Stimulated activated CD8-positive, alpha-beta memory T cell treated with anti-CD3 and anti-CD28 coated beads, Interleukin-4, amount 100 ng/mL, for 4 hours (primary cell): Measurements from ENCODE around the gene MCOLN2.
"Not testable (repeated sequence)": the region's sequence is repeated elsewhere in the genome, so short reads cannot be mapped to it uniquely, and the experiment has no call there.

Experiments used
- DNase-seq, 2 donors: peaks; one replicate each; pipeline ENCODE4 v3.0.0-alpha.2; 2020; ENCODE audit warnings: low read depth in 2 of 2, low spot score in 1 of 2

Gene MCOLN2

DNA sequence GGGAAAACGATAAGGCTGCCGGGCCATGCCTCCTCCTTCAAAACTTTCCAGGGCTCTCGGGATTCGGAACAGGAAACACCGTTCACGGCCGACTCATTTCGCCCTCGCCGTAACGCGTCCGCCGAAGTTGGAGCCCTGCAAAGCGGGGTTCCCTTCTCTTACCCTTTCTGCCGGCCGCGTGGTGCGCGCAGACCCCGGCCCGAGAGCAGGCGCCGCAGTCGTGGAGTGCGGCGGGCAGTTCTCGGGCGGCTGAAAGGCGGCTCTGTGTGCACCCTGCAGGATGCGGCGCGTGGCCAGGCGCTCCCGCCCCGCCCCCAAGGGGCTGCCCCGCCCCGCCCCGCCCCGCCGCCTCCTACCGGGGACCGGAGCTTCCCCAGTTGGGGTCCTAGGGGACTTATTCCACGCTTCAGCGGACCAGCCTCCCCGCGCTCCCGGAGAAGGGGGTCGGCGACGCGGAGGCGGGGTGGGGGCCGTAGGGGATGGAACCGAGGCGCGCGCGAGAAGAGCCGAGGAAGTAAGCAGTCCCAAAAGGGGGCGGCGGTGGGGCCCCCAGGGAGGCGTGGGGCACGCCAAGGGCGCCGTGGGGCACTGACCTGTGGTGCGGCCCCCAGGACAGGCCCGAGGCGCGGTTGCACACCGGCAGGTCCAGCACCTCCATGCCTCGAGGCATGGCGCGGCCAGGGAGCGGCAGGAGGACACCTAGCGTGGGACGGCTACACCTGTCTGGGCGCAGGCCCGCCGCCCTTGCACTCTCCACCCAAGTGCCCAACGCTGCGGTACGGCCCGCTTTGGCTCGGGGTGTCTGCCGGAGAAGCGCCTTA, at the start of gene MCOLN2:
Gene MCOLN2, minus strand, starts transcription at position 268 of the 821 bp plus-strand sequence. Its CDS starts 241 bp downstream, at position 27.
- no peak for DNase-seq

DNA sequence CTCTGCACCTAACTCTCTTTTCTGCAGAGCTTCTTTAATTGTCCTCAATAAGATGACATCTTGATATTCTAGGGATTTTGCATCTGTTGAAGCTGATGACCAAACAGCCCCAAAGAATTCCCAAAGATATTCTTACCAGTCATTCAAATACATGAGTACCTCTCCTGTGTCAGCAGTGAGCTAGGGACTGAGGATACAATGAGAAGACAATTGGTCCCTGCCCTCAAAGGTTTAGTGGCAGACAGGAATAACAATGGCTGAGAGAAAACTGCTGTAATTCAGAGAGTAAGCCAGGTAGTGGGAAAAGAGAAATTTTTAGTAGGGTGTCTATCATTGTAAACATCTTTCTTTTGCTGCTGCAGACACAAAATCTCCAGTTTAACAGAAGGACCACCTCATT, 45.5 kb upstream of the MCOLN2 start:
- no peak for DNase-seq

- no peak for DNase-seq
Observed at GRCh38 chr1:85041793-85042192, 44.9 kb upstream of the MCOLN2 start.

- DNase-seq, result no peak
Observed at GRCh38 chr1:85033221-85033620, 36.3 kb upstream of the MCOLN2 start.

DNA sequence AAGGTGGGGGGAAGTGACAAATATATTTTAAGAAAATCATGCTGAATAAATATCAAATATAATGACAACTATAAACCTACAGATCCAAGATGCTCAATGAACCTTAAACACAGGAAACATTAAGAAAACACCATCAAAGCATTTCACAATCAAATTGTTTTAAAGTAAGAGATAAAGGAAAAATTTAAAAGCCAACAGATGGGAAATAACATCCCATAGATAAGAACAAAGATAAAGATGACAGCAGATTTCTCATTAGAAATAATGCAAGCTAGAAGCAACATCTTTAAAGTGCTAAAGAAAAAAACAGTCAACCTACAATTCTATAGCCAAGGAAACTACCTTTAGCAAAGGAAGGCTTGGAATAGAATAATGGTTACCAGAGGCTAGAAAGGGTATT, 33.6 kb upstream of the MCOLN2 start:
- no peak for DNase-seq

DNA sequence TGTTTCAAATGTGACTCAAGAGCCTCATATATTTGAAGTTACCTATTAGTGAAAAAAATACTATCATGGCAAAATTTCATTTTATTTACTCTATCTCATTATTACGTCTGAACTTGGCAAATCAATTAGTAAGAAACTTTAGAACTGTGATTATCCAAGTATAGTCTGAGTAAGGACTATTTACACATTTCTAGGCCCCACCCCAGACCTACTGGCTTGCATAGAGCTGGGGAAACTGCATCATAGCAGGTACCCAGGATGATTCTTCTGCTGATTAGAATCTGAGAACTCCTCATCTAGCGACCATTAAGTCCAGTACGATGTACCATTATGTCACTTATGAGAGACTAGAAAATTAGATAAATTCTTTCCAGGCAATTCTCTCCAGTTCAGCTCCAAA, 31.2 kb upstream of the MCOLN2 start:
- no peak for DNase-seq

GRCh38 chr1:85027242-85027983, 30.5 kb upstream of the MCOLN2 start:
- DNase-seq, result no peak

GRCh38 chr1:85025940-85026339, 29.0 kb upstream of the MCOLN2 start:
- no peak for DNase-seq

DNA sequence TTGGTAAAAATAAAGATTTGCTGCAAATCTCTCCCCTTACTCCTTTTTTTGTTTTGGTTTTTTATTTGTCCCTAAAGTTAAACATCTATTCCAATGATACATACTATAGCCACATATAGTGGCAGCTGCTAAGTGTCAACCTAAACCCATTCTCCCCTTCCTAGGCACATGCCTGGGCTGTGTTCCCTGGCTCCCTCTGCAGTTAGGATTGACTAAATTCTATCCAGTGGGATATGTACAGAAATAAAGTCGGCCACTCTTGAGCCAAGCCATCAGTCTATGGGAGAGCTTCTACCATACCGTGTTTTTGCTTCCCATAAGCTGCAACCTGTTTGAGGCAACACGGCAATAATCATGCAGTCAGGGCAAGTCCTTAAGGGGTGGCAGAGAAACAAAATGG, 27.8 kb upstream of the MCOLN2 start:
- no peak for DNase-seq

GRCh38 chr1:85022700-85023099, 25.8 kb upstream of the MCOLN2 start:
- no peak for DNase-seq

DNA sequence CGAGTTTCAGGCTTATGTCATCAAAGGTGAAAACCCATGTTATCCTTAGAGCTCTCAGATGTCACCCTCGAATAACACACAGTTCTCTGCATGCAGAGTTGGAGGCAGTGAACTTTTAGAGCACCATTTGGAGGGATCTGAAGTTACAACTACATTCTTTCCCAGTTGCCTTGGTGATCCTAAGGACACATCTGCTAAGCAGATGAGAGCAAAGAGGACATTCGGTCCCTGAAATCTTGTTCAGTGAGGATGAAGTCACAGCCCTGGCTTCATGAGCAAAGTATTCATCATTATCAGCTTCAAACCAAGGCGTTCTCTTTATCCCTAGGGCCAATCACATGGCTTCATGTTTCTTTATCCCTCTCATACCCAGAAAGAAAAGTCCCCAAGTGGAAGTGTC, 23.1 kb upstream of the MCOLN2 start:
- DNase-seq, result no peak

DNA sequence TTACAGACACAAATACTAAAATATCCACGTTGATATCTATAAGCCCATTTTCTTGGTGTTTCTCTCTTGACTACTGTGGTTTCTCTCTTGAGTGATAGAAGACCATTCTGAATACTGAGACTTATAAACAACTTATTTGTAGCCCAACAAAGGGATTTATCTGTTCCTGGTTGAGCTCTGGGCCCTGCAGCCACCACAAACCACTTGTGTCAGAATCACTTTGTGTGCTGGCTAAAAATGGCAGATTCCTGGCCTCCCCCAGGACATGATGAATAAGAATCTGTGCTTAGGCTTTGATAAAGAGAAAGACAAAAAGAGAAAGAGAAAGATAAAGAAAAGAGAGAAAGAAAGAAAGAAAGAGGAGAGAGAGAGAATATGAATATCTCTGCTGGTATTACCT, 18.9 kb upstream of the MCOLN2 start:
- no peak for DNase-seq

DNA sequence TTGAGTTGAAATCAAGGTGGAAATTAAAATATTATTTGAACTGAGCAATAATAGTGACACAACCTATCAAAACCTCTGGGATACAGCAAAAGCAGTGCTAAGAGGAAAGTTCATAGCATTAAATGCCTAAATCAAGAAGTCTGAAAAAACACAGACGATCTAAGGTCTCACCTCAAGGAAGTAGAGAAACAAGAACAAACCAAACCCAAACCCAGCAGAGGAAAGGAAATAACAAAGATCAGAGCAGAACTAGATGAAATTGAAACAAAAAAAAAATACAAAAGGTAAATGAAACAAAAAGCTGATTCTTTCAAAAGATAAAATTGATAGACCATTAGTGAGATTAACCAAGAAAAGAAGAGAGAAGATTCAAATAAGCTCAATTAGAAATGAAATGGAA, 8.7 kb upstream of the MCOLN2 start:
- DNase-seq, result not testable (repeated sequence)

GRCh38 chr1:85001742-85002141, 4.8 kb upstream of the MCOLN2 start:
- DNase-seq, result no peak

DNA sequence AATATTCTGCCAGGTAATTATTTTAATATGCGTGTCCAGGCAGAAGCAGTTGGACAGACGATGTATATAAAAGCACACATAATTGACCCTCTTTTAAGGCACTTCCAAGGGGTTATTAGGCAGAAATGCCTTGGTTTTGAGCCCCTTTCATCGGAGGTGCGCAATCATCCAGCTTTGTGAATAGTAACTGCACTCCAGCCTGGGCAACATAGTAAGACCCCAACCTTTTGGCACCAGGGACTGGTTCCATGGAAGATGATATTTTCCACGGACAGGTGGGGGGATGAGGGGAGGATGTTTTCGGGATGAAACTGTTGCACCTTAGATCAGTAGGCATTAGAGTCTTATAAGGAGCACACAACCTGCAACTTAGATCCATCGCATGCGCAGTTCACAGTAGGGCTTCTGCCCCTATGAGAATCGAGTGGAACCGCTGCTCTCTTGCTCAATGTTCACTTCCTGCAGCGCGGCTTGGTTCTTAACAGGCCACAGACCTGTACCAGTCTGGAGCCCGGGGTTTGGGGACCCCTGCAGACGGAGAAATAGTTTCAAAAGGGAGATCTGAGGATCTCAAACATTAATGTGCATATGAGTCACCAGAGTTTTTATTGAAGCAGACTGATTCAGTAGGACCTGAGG, 1.8 kb upstream of the MCOLN2 start:
- peak in 1 of 2 donors; percentile 33 for DNase-seq

DNA sequence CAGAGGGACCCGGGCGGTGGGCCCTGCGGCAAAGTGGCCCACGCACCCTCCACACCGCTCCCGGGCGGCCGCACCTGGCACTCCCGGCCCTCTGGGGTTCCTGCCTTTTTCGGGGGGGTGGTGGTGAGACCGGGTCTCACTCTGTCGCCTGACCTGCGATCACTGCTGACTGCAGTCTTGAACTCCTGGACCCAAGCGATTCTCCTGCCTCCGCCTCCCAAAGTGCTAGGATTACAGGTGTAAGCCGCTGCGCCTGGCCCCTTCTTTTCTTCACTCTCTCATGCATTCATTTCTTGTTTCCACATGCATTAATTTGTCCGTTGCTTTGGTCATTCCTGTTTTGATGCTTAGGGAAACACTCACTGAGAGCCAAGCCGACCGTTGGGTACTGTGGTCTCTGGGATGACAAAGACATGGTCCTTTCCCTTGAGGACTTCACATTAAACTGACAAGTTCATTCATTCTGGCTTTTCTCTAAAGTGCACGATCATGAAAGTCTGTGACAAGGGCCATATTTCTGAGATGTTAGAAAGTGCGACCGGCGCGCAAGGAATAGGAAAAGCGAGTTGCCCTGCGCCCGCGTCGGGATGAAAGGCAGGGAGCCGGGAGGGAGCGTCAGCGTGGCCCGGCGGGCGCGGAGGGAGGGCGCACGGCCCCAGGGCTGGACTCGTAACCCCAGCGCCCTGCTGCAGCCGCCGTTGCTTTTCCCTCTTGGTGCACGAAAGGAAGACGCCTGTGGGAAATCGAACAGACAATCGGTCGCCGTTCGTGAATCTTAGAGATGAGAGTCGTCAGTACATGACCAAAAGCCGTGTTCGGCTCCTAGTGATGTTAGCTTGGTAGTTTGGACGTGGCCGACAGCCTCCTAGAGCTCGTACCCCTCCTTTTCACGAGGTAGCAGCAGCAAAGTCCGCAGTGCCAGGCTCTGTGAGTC, 1.0 kb upstream of the MCOLN2 start:
- no peak for DNase-seq

- no peak for DNase-seq
Observed at GRCh38 chr1:84995484-84996334, 1.2 kb downstream of the MCOLN2 start.

DNA sequence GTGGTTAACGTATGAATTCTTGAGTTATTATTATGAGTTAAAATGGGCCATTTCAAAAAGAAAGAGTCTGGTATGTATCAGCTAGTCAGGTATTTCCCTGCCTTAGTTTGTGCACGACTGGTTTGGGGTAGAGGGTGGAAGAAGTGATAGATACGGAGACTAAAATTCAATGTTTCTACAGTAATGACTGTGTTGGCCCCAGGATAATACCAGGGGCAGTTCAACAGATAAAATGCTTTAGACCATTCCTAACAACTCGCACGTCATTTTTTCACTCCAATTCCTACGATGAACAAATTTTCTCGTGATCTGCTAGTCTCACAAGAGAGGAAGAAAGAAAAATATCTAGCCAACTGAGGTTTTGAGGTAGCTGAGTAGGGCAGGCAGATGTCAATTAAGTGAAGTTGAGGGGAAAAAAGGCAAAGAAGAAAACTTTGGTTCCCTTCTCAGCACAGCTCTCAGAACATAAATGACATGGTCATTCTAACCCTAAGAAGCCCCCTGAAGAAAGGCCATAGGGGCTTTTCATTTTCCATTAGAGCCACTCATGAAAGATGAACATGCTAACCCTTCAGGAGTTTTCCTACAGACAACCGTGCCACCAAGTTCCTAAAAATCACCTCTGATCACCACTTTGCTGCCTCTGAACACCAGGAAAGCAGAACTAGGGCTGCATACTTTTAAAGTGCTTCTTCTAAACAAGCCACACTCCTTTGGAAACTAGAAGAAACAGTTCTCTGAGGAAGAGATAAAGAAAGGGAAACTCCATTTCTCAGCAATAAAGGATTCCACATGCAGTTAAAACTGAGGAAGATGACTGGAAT, 5.6 kb downstream of the MCOLN2 start:
- no peak for DNase-seq

DNA sequence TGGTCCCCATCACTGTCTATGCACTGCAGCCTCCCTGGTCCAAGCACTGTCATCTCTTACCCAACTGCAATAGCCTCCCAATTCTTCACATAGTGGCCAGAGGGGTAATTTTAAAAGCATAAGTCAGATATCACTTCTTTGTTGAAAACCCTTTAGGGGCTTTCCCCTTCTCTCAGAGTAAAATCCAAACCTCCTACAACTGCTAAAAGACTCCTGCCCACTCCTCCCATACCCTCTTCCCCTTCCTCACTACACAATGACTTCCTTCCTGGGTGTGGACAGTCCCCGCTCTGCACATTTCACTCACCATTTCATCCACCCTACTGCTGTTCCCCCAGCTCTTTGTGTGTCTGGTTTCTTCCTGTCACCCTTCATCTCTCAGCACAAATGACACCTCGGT, 8.3 kb downstream of the MCOLN2 start:
- DNase-seq, result no peak
